OCI-LY7 (cell line): Measurements from ENCODE around the gene ZNF474.

Experiments used
- CTCF ChIP-seq: fragments of 200-600 bp; sonication (generic); conservative IDR thresholded peaks from 2 replicates; pipeline ENCODE4 v1.5.1; 2014; ENCODE audit warnings: mild to moderate bottlenecking, antibody characterized with exemption, low read length, moderate library complexity, mixed read lengths
- EZH2phosphoT487 ChIP-seq: fragments of 200-600 bp; sonication (generic); IDR thresholded peaks from 2 replicates; pipeline ENCODE4 v1.6.1; 2018; ENCODE audit warnings: low read depth, borderline replicate concordance, mild to moderate bottlenecking, mixed run types, antibody characterized with exemption, low read length, moderate library complexity, mixed read lengths

- TF ChIP-seq CTCF (no peak), EZH2phosphoT487 (no peak)
Measured at GRCh38 chr5:122126756-122127321, 2.5 kb upstream of the ZNF474 start.
